Nephron (organoid): Measurements from ENCODE around the gene CACNA2D1.

Source experiments
- H3K27ac Mint-ChIP-seq, 3 experiments: 2 replicates each; pipeline ENCODE4 v1.8.0; 2020; ENCODE audit warnings: mixed read lengths in 3 of 3, mild to moderate bottlenecking in 2 of 3, moderate library complexity in 1 of 3
- H3K27me3 Mint-ChIP-seq: 2 replicates; pipeline ENCODE4 v1.8.0; 2021; ENCODE audit warnings: low read depth, mild to moderate bottlenecking, moderate library complexity, mixed read lengths
- H3K36me3 Mint-ChIP-seq: 2 replicates; pipeline ENCODE4 v1.8.0; 2020; ENCODE audit warnings: low read depth, mixed read lengths
- H3K4me1 Mint-ChIP-seq: 2 replicates; pipeline ENCODE4 v1.8.0; 2020; ENCODE audit warnings: mixed read lengths
- H3K4me3 Mint-ChIP-seq, 3 experiments: 2 replicates each; pipeline ENCODE4 v1.8.0; 2020; ENCODE audit warnings: mild to moderate bottlenecking in 3 of 3, mixed read lengths in 3 of 3, moderate library complexity in 2 of 3
- H3K9me3 Mint-ChIP-seq: 2 replicates; pipeline ENCODE4 v1.8.0; 2020; ENCODE audit warnings: mixed read lengths
- TF ChIP-seq, protein P1 (sequence below), 3 experiments: fragments of 200-600 bp; sonication (generic); IDR thresholded peaks; one replicate each; pipeline ENCODE4 v1.5.0; 2021; ENCODE audit warnings: antibody characterized with exemption in 3 of 3; ENCODE audit not compliant: unreplicated experiment in 3 of 3

The CACNA2D1 gene

DNA sequence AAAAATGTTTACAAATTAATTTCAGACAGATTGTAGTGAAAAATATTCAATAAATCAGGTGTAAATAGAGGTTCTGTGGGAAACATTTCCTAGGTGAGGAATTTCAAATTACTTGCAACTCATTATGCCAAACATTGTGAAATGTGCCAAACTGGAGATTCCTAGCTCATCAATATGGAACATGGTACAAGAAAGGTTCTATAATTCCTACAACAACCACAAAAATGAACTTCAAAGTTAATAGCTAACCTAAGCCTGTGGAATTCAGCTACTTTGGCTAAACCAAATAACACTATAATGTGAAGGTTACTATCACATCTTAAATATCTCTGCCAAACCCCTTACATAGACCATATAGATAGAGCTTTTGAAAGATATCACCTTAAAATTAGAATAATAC lies 450.4 kb downstream of the CACNA2D1 start:
- H3K36me3 Mint-ChIP-seq = no peaks in the 10 kb centered on the region
- H3K27ac Mint-ChIP-seq = no peak overlapping the region
- TF ChIP-seq, protein P1, sequence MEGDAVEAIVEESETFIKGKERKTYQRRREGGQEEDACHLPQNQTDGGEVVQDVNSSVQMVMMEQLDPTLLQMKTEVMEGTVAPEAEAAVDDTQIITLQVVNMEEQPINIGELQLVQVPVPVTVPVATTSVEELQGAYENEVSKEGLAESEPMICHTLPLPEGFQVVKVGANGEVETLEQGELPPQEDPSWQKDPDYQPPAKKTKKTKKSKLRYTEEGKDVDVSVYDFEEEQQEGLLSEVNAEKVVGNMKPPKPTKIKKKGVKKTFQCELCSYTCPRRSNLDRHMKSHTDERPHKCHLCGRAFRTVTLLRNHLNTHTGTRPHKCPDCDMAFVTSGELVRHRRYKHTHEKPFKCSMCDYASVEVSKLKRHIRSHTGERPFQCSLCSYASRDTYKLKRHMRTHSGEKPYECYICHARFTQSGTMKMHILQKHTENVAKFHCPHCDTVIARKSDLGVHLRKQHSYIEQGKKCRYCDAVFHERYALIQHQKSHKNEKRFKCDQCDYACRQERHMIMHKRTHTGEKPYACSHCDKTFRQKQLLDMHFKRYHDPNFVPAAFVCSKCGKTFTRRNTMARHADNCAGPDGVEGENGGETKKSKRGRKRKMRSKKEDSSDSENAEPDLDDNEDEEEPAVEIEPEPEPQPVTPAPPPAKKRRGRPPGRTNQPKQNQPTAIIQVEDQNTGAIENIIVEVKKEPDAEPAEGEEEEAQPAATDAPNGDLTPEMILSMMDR (IDR thresholded peaks at IDR 0.05; ENCODE audit: unreplicated experiment in 3 of 3) = no peak
- no peaks in the 10 kb centered on the region for H3K27me3 Mint-ChIP-seq
- no peak overlapping the region for H3K4me3 Mint-ChIP-seq
- H3K4me1 Mint-ChIP-seq = no peaks in the 10 kb centered on the region
- H3K9me3 Mint-ChIP-seq = no peaks in the 10 kb centered on the region

- H3K27ac Mint-ChIP-seq = no peak overlapping the region
- H3K4me3 Mint-ChIP-seq = no peak overlapping the region
- no peaks in the 10 kb centered on the region for H3K9me3 Mint-ChIP-seq
- no peaks in the 10 kb centered on the region for H3K27me3 Mint-ChIP-seq
- no peaks in the 10 kb centered on the region for H3K4me1 Mint-ChIP-seq
- TF ChIP-seq, protein P1 (IDR thresholded peaks at IDR 0.05; ENCODE audit: unreplicated experiment in 3 of 3) = no peak
- H3K36me3 Mint-ChIP-seq = no peaks in the 10 kb centered on the region
These were observed 453.2 kb downstream of the CACNA2D1 start for GRCh38 chr7:81990395-81990794.

DNA sequence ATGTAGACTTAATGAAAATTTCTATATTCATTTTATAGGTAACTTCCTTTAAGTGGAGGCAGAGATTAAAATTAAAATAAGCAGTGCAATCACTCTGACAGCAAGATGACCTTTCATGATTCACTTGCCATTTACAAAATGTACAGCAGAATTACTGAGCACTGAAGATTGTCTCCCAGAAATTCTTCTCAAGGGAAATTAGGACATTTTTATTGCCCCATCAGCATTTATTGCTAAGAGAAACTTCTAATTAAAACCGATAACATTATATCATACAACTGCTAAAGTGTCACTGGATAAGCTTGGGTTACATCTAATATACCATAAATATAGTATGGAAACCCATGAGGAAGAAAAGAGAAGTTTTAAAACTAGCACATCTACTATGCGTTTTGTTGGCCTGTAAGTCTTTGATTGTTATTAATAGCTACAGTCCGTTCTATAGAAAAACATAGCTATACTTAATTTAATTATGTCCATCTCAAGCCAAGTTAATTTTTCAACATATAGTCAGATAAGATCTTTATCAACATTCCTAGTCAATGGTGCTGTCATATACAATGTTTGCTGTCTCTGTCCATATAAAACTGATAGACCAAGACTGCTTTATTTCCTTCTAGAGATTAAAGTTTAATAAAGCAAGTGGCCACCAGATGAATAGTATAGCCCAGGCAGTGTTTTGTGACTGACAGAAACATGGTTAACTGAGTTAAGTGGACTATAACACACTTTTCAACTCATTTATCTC lies 456.7 kb downstream of the CACNA2D1 start:
- TF ChIP-seq, protein P1 (IDR thresholded peaks at IDR 0.05; ENCODE audit: unreplicated experiment in 3 of 3) = no peak
- Mint-ChIP-seq H3K36me3 (peaks cover 9% of the 10 kb centered on the region), H3K27ac (no peak overlapping the region), H3K4me1 (no peaks in the 10 kb centered on the region), H3K9me3 (no peaks in the 10 kb centered on the region), H3K27me3 (no peaks in the 10 kb centered on the region), H3K4me3 (no peak overlapping the region)

- H3K4me1 Mint-ChIP-seq = no peaks in the 10 kb centered on the region
- H3K27ac Mint-ChIP-seq = no peak overlapping the region
- H3K9me3 Mint-ChIP-seq = peaks cover 2% of the 10 kb centered on the region
- no peaks in the 10 kb centered on the region for H3K27me3 Mint-ChIP-seq
- no peak overlapping the region for H3K4me3 Mint-ChIP-seq
- peaks cover 31% of the 10 kb centered on the region for H3K36me3 Mint-ChIP-seq
- TF ChIP-seq, protein P1 (IDR thresholded peaks at IDR 0.05; ENCODE audit: unreplicated experiment in 3 of 3) = no peak
These were observed 460.2 kb downstream of the CACNA2D1 start for GRCh38 chr7:81983406-81983805.

DNA sequence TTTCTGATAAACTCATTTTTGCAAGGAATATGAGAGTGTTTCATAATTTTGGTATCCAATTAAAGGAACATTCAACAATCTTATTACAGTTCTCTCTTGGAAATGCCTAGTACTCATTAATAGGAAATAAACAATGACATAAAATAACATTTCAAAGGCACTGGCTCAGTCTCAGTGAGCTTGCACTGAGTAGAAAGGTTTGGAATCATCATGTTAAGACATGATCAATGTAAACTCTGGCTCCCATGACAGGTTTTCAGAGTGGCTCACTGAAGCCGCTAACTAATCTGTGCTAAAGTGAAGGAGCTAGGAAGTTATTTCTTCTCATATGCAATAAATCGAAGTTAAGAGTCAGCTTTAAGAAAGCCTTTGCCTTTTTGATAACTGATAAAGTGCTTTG lies 470.5 kb downstream of the CACNA2D1 start:
- Mint-ChIP-seq H3K27ac (no peak overlapping the region), H3K4me1 (no peaks in the 10 kb centered on the region), H3K27me3 (no peaks in the 10 kb centered on the region), H3K4me3 (no peak overlapping the region), H3K9me3 (no peaks in the 10 kb centered on the region), H3K36me3 (peaks cover 6% of the 10 kb centered on the region)
- TF ChIP-seq, protein P1 (IDR thresholded peaks at IDR 0.05; ENCODE audit: unreplicated experiment in 3 of 3) = no peak

GRCh38 chr7:81960026-81960425 lies 483.6 kb downstream of the CACNA2D1 start:
- Mint-ChIP-seq H3K4me3 (no peak overlapping the region), H3K27me3 (no peaks in the 10 kb centered on the region), H3K4me1 (peaks cover 5% of the 10 kb centered on the region), H3K36me3 (peaks cover 17% of the 10 kb centered on the region), H3K9me3 (no peaks in the 10 kb centered on the region), H3K27ac (no peak overlapping the region)
- TF ChIP-seq, protein P1 (IDR thresholded peaks at IDR 0.05; ENCODE audit: unreplicated experiment in 3 of 3) = no peak
